HUDEP-2 (cell line): ENCODE measurements around the gene NT5DC1.

Experiments
- DNase-seq, 76 experiments: peaks; one replicate each; lab custom pipeline; 2025; ENCODE audit not compliant: unreplicated experiment in 76 of 76; lab: John Stamatoyannopoulos, UW

The NT5DC1 gene

DNA sequence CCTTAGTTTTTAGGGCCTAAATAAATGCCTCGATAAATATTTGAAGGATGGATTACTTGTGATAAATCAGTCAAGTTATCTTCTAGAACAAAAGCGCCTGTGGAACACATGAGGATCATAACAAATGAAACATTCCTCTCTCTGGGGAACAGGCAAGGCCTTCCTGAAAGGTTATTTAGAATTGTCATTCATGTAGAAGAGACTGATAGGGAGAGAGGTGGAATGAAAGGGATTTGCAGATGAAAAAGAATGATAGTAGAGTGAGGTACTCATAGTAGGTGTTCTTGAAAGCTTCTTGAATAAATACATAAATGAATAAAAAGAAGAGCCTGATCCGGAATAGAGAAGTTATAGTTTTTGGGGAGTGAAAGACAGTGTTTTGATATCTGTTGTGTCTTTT lies 122.7 kb downstream of the NT5DC1 start:
- DNase-seq: no peak

DNA sequence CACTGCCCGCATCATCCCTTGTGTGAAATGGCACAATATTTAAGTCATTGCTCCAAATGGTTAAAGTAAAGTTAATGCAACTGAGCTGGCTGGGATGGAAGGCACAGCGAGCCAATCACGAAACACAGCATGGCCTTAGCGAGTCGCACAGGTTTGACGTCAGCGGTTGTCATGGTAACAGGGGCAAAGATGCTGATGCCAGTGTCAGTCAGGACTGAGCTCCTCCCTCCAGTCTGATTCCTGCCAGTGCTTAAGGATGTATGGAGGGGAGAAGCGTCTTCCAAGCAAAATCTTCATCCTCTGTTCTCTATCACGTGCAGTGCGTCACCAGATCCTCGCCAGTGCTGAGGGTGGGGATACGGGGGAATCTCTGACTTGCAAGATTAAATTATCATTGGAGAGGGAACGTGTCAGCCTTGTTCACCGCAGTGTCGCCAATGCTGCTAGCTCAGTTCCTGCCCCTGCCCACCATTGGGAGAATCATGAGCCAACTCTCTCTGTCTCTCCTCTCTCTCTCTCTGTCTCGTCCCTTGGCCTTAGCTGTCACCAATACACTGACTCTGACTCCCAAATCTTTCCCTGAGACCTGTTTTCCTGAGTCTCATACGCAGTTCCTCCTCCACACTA lies 128.7 kb downstream of the NT5DC1 start:
- DNase-seq: peak in 8 of 76 experiments; percentile 3 to 43 (median 14)

DNA sequence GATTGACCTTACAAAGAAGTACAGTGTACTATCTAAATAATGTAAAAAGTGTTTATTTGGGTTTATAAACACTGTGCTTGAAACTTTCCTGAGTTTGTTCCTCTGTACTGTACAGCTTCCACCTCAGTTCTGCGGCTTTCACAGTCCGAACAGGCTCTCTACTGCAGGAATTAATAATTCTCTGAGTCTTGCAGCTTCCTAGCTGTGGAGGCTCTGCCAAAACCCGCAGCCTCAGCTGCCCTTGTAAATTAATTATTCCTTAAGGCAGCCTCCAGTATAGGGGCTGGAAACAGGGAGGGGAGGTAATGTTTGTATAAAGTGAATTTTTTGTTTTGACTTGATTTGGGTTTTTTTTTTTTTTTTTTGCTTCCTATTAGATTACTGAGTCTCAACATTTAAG lies 134.0 kb downstream of the NT5DC1 start:
- DNase-seq: no peak

DNA sequence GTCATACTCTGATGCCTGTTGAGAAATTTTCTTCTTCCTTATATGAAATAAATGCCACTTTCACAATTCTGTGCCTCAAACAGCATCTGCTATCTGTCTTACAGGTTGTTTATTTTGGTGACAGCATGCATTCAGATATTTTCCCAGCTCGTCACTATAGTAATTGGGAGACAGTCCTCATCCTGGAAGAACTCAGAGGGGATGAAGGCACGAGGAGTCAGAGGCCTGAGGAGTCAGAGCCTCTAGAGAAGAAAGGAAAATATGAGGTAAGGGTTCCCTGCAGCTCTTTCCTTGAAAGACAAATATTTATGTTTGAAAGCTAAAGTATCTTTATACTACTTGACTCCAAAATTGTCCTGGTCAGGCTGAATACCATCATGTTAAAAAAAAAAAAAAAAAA lies 137.4 kb downstream of the NT5DC1 start:
- DNase-seq: no peak

DNA sequence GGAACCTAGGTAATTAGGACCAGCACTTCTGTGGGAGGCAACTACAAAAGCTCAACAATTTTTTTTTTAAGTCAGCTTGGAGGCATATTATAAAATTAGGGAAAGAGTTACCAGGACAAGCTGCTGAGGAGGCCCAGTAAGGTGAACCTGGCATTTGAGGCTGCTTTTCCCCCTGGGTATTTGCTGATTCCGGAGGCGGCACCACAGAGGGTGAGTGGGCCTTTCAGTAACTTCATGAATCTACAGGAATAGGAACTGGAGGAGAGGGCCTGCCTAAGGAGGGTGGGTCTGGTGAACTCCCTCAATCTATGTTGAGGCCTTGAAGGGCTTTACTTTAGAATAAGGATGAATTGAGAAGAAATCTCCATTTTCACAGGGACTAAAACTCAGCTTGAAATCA lies 138.6 kb downstream of the NT5DC1 start:
- DNase-seq: no peak

DNA sequence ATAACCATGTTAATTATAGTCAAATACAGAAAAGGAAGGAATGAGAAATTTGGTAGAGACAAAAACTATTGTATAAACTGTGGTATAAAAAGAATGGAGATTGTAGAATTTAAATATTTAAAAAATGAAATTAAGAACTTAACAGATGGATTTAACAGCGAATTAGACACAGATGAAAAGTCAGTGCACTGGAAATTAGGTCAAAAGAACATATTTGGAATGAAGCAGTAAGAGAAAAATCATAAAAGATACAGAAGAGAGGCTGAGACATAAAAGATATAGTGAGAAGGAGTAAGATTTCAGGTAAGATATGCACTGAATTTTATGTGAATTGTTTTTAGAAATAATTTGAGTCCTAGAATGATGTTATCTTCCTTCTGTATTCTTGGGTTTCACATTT lies 139.2 kb downstream of the NT5DC1 start:
- DNase-seq: no peak

DNA sequence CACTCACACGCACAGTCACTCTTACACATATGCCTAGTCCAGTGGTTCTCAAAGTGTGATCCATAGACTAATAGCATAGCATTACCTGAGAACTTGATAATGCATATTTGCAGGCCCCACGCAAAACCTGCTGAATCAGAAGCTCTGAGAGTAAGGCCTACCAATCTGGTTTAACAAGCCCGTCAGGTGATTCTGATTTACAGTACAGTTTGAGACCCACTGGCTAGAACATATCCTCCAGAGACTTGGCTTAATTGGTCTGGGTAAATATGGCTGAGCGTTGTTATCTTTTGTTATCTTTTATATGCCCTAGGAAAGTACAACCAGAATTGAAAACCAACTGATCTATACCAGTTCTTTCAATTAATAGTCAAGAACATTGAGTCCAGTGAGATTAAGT lies 143.6 kb downstream of the NT5DC1 start:
- no peak for DNase-seq

DNA sequence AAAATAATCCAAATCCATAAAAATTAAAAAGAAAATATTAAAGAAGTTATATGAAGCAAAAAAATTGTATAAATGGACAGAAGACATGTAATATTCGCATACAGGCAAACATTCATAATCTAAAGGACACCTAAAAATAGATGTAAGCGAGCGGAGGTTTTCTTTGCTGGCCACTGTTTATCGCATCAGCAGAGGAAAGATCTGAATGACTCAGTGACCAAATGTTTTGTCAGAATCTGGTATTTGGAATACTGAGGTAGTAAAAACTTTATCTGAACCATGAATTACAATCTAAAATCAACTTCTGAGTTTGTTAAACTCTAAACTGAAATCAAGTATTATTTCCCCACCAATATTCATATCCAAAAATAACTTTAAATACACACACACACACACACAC lies 145.4 kb downstream of the NT5DC1 start:
- DNase-seq: no peak

DNA sequence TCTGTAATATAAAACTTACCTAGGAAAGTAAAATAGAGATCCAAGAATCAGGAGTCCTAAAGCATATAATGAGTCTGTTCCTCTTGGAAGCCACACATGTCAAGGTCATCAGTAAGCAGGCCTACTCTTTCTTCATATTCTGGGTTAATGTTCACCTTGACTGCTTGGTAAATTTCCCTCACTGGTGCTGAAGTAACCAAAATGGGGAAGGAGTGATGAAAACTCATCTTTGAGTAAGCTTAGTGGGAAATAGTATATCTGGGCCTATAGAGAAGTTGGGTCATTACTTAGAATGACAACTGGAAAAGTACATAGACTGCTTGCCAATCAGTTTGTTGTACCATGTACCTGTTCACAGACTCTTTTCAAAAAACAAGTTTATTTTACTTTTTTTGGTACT lies 146.6 kb downstream of the NT5DC1 start:
- no peak for DNase-seq

DNA sequence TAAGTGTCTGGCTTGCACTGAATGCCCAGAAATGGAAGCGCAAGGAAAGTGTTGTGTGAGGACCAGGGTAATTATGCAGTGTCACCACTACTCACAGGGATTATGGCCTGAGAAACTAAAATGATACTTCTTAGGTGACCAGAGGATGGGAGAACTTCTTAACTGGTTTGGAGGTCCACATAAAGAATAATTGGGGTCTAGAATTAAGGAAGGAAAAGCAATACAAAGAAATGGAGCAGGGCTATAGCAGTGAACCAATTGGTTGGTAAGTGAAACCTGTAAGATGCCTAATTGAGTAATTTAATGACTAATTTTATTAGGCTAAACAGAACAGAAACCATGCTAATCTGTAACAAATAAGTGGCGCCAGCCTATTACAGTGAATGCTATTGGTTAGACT lies 147.9 kb downstream of the NT5DC1 start:
- no peak for DNase-seq

DNA sequence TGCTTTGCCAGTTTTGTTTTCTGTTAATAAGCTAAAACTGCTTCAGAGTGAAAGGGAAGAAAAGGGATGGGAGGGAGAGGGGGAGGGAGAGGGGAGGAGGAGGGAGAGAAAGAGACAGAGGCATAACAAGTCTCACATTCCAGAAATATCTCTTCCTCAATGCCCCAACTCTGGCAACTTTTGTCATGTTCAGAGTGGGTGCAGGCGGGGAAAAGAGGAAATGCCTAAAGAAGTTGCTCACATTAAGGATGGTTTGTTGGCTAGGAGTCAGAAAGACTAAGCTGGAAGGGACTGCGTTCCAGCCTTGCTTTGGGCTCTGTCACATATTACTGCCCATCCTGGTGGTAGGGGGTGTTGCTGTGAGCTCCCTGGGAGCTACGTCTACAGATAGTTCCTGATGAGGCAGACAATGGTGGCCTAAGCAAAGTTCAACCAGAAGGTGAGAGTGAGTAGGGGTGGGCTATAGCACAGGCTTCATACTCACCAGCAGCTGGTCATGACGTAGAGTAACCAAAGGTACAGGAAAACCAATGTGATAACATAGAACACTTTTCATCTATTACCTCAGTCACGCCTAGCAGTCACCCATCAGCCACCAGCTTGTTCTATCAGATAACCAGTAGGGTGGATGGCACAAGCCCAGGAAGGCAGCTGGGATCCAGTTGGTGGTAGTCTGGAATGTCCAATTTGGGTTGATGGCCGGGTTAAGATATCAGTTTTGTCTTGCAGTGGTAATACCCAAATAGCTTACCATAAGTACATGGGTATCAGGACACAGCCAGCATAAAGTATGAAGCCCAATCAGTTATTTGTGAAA lies 151.1 kb downstream of the NT5DC1 start:
- peak in 48 of 76 experiments; percentile 13 to 61 (median 37) for DNase-seq

DNA sequence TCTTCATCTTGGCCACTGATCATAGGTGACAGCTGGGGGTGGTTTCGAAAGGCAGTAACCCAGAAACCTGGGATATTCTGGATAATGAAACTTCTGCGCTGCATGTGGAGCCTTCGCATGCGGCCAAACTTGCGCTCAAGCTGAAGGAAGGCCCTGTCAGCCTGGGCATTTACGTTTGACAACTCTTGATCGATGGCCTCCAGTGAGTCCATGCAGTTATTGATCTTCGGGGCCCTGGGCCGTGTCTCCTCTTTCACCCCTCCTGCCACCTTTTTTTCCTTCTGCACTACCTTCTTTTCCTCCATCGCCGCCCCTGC lies 152.5 kb downstream of the NT5DC1 start:
- peak in 1 of 76 experiments; percentile 28 for DNase-seq

DNA sequence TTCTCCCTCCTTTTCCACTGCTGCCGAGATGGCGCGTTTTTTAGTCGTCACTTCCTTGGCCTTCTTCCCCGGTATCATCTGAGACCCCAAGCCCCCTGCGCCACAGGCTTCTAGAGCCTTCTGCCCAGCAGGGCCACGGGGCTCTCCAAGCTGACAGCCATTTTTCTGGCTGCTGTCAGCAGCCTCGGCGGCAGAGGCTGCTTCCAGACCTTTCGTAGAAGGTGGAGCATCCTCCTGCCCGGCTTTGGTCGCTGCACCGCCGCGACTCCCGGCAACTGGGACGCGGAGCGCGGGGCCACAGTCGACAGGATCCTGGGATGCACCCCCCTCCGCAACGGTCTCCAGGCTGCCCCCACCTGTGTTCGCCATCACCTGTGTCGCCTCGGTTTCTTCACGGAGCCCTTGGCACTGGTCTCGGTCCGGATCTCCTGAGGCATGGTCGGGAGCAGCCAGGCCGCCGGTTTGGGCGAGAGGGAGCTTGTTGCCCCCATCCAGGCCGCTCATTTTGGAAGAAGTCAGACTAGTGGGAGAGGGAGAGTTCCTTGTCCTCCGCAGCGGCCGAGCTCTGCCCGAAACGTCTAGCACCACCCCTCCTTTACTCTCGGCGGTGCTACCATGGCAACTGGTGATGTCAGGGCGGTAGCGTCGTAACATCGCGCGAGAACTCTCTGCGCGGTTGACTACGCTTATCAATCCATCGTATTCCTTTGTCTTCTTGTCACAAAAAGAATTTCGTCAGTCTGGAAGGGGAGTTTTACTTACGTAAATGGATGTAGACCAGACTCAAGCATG lies 153.0 kb downstream of the NT5DC1 start, which contains the start of gene TSPYL4:
Gene TSPYL4 (minus strand): TSS at position 571 of the 792 bp plus-strand sequence. CDS start 67 bp downstream, at position 504.
- peak in 75 of 76 experiments; percentile 40 to 97 (median 93) for DNase-seq

DNA sequence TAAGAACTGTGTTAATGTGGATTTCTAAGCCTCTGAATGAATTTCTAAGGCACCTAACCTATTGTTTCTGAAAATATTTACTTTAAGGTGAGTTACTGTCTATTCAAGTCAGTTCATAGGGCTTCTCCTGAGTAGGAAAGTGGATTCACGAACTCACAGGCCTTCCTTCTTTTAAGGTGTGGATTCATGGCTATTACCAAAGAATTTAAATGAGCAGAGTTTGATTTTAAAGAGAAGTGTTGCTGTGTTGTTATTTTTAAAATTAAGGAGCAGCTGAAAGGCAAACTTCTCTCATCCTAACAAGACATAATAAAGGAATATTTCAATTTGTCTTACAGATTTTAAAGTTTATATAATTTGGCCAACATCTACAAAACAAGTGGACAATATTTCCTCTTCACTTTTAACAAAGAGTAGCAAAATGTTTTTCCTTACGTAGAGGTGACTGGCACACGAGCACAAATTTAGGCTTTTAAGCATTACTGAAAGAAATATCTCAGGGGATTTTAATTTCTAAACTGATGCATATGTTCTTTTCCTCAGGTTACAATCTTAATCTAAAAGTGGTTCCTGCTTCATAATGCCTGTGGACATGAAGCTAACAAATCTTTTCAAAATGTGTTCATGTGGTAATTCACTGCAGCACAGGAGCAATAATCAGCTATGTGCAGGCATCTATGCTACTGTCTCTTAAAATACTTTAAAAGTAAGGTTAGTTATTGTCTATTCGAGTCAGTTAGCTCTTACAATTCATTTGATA lies 153.8 kb downstream of the NT5DC1 start:
- peak in 4 of 76 experiments; percentile 21 to 72 (median 35) for DNase-seq

DNA sequence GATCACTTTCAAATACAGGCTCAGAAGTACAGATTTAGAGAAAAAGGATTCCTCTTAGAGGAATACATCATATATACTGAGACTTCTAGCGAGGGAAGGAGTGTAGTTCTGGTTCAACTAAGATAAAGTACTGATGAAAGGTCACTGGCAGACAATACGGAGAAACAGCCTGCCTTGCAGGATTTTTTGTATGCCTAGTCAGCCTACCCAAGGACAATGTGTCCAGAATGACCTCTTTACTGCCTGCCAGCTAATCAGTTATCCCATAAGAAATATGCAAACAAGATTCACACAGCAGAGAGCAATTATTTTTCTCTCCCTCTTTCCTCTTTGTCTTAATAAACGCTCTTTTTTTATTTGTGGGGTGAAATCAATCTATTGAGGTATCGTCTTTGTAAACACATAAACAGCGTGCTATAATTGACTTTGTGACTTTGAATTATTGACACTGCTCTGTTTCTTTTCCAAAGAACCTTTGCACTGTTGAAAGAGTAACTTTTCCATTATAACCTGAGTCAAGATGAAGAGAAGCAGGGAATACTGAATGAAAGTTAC lies 154.7 kb downstream of the NT5DC1 start:
- peak in 22 of 76 experiments; percentile 10 to 63 (median 31) for DNase-seq

DNA sequence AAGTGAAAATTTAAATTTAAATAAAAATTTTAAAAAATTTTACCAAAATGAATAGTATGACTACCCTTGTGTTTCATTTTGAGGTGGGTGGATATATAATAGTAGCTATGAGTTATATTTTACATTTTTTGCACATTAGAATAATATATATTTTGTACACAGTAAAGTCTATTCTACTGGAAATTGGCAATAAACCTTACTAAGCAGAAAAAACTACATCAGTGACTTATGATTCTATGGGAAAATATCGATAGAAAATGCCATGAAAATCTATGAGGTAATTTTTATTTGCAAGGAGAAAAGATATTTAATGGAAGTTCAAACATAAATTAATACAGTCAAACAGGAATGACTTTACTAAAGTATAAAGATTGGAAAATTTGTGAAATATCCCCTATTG lies 156.0 kb downstream of the NT5DC1 start:
- DNase-seq: no peak

DNA sequence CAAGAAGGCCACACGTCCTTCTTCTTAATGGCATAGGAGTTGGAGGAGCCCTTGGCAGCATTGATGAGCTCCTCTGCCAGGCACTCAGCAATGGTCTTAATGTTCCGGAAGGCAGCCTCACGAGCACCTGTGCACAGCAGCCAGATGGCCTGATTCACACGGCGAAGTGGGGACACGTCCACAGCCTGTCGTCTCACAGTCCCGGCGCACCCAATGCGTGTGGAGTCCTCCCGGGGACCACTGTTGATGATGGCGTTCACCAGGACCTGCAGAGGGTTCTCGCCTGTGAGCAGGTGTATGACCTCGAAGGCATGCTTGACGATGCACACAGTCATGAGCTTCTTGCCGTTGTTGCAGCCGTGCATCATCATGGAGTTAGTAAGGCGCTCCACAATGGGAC lies 157.9 kb downstream of the NT5DC1 start:
- no peak for DNase-seq

DNA sequence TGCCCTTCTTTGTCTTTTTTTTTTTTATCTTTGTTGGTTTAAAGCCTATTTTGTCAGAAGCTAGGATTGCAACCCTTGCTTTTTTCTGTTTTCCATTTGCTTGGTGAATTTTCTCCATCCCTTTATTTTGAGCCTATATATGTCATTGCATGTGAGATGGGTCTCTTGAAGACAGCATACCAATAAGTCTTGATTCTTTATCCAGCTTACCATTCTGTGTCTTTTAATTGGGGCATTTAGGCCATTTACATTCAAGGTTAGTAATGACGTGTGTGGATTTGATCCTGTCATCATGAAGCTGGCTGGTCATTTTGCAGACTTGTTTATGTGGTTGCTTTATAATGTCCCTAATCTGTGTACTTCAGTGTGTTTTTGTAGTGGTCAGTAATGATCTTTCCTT lies 162.7 kb downstream of the NT5DC1 start:
- DNase-seq: no peak

DNA sequence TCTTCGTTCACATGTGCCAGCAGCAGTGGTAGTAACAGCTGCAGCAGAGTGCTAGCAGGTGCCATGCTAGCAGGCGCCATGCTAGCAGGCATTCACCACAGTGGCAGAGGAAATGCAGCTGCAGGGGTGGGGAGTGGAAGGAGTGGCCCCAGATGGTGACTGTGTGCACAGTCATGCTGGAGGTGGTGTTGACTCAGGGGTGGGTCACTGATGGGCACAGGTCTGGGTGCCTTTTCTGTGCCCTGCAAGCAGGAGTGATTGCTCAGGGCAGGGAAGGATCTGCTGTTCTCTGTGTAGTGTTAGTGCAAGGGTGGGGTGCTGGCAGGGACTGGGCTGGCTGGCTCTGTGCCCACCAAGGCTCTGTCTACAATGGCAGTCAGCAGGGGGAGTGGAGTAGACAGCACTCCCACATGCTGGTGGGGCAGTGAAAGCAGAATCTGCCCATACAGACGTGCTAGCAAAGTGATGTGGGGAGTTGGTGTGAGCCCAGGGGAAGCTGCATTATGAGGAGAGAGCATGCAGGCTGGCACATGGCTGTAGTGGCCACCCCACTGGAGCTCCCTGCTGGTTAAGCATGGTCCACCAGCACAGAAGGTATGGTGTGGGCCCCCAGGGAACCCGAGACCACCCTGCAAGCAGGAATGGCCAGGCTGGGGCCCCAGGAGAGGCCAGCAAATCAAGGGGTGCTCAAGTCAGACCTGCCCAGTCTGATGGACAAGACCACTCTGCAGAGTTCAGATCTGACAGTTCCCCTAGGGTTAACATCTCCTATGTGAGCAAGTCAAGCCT lies 164.6 kb downstream of the NT5DC1 start:
- peak in 73 of 76 experiments; percentile 31 to 90 (median 78) for DNase-seq

DNA sequence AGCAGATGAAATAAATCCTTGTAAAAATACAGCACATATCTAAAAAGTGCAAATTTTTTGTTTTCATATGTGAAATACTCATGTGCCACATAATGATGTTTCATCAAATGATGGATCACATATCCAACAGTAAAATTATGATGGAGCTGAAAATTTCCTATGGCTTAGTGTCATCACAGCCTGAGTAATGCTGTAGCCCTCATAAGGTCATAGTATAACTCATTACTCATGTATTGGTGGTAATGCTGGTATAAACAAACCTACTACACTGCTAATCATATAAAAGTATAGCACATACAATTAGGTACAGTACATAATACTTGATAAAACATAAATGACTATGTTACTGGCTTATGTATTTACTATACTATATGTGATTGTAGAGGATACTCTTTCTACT lies 166.2 kb downstream of the NT5DC1 start:
- DNase-seq: no peak
